ENCODE data around the gene SLIT3.
"Not testable (repeated sequence)": the region's sequence is repeated elsewhere in the genome, so short reads cannot be mapped to it uniquely, and the experiment has no call there.

SLIT3 gene

DNA sequence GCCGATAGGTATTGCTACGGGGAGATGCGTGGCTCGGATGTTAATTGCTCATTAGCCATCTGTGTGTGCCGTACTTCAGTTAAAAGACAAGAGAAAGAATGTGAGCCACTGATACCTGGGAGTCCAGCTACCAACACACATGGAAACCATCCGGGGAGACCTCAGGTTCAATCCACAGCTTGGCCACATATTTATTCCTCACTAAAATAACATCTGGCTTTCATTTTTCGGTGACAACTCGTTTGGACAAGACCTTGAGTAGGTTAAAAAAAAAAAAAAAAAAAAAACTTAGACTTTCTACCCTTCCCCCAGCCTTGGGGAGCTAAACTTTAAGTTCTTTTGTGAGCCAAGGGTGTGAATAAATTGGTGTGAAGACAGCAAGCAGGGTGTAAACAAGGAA, 84.1 kb downstream of the SLIT3 start:
- DNase-seq = no peak

GRCh38 chr5:169213479-169213878, 87.5 kb downstream of the SLIT3 start:
- DNase-seq = no peak

- DNase-seq = not testable (repeated sequence)
Measured at GRCh38 chr5:169211761-169212160, 89.2 kb downstream of the SLIT3 start.

- DNase-seq = no peak
Measured at GRCh38 chr5:169204788-169205400, 96.0 kb downstream of the SLIT3 start.

DNA sequence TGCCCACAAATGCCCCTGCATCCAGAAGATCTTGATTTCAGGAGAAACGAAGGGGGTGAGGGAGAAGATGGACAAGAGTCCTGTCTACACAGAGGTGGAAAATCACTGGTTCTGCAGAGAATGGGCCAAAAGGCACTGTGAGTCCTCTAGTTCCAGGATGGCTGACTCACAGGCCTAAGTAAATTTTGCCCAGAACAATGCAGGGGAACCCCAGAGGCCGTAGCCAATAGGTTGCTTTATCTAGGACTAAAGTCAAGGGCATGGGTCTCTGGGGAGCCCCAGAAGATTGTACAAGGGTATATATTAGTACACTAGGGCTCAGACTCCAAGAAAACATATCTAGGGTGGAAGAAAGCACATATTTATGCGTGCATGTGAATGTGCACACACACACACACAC, 98.0 kb downstream of the SLIT3 start:
- DNase-seq = no peak

- DNase-seq = no peak
Measured at GRCh38 chr5:169201597-169201996, 99.3 kb downstream of the SLIT3 start.

DNA sequence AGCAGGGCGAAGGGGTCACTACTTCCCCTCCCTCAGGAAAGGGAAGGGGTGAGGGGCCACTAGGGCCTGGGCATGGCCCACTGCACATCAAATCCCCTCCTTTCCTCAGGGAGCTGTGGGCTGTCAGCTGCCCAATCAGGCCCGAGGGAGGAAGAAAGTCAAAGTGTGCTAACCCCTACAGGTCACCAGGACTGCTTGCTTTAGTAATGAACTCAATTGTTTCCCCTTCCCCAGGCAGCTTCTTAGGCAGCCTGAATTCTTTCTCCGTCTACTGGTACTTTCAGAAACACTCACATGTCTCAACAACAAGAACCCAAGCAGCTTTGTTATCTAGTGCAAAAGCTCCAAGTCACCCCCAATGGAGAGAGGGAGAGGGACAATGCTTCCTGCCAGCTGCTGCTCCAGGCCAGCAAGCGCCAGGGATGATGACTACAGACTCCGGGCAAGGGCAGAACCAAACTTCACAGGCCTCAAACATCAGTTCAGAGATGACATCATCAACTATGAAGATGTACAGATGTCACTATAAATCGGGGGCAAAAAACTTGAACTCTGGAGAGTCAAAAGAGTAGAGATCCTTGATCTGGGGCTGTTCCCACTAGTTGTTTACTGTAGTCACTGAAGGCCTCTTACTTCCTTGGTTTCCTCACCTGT, 100.7 kb downstream of the SLIT3 start:
- no peak for DNase-seq

- no peak for DNase-seq
Measured at GRCh38 chr5:169197343-169197742, 103.6 kb downstream of the SLIT3 start.

DNA sequence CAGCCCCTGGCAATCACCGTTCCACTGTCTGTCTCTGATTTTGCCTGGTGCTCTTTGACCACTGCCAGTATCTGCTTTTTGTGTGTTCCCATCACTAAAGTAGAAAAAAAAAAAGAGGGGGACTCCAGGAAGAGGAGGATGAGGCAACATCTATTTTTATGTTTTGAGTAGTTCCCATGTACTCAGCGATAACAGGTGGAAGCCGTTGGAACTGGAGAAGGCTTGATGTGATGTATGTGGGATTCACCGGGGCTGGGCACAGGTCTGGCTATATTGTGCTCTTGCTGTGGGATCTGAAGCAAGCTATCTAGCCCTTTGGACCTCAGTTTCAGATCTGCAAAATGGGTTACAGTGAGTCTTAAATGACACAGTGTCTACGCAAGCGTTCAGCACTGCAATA, 104.9 kb downstream of the SLIT3 start:
- no peak for DNase-seq

GRCh38 chr5:169195601-169196000, 105.3 kb downstream of the SLIT3 start:
- no peak for DNase-seq

DNA sequence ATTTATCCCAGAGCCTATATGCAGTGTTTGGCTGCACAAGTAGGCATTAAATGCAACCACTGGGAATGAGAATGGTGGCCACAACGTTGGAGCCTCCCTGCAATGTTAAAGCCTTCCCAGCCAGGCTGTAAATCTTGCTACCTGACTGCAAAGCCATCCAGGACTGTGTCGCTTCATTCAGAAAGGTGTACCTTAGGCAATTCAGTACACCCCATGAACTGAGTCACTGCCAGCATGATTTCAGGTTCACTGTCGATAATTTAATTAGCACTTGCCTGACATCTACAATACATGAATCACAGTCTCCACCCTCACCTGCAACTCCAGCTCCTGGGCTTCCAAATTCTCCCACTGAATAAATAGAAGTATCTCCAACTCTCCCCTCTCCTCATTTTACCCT, 108.4 kb downstream of the SLIT3 start:
- no peak for DNase-seq

GRCh38 chr5:169190849-169191248, 110.1 kb downstream of the SLIT3 start:
- no peak for DNase-seq

- no peak for DNase-seq
Measured at GRCh38 chr5:169185626-169186025, 115.3 kb downstream of the SLIT3 start.

- DNase-seq = no peak
Measured at GRCh38 chr5:169183576-169183975, 117.4 kb downstream of the SLIT3 start.

DNA sequence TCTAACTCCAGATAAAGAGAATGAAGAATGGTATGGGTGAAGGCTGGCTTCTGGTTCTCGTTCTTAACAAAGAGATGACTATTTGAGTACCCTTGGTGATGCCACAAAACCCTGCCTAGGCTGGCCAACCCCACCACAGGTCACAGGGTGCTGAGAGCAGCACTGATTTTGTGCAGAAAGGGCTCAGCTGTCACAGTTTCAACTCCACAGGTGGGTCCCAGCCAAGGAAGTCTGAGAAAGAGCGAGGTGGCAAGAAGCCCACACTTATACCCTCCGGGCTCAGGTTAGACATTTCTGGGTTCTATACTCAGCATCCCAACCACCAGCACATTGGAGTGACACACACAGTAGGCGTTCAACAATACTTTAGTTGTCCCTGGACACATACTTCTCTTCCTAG, 118.1 kb downstream of the SLIT3 start:
- DNase-seq = no peak

- DNase-seq = no peak
Measured at GRCh38 chr5:169181814-169182213, 119.1 kb downstream of the SLIT3 start.

DNA sequence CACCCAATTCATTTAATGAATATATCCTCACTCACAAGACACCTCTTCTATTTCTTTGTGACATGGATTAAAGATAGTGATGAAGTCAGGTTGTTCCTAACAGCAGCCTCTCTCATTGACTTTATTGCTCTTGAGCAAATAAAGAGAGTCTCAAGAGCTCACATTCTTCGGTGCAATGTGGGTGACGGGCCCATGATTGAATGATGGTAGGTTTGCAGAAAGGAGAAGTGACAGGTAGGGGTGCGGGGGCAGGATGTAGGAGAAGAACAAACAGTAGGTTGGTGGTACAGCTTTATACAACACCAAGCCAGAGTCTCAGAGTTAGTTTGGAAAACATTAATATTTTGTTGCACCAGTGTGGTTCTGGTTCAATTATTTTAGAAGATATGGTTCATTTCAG, 122.2 kb downstream of the SLIT3 start:
- no peak for DNase-seq

- DNase-seq = no peak
Measured at GRCh38 chr5:169178274-169178673, 122.7 kb downstream of the SLIT3 start.

DNA sequence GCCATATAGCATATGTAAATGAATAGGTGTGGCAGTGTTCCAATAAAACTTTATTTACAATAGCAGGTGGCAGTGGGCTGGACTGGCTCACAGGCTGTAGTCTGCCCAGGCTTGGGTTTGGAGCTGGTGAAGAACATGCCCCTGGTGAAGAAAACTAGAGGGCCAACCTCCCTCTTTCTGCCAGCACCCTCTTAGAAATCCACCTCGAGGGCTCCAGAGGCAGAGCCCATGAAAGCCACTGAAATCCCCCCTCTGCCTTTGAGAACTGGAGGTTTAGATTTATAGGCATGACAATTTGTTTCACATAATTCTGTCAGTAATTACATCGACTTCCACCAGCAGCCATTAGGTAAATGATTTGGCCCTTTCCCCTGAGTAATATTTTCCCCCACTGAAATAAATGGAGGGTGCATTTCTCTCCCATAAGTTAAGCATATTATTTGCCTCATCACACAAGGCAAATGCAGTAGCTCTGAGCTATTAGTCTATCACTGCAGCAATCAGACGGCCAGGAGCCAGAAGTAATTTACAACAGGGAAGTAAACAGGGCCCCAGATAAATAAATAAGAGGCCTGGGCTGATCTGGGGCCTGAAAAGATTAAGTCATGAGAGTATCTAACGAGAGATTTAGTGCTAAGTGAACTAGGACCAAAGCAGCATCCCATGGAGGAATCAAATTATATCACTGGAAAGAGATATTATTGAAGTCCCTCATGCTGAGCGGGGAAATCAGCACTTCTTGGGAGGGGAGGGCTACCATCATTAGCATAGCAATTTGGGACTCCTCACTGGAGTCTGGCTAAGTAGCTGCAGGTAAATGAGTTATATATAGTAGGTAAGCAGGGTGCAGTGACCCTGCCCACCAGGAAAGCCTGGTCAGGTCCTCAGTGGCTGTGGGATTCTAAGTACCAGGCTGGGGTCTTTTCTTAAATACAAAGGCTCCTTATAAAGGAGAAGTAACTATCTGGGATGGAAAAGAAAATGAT, 123.9 kb downstream of the SLIT3 start:
- no peak for DNase-seq

GRCh38 chr5:169175733-169176132, 125.2 kb downstream of the SLIT3 start:
- no peak for DNase-seq

GRCh38 chr5:169174923-169175322, 126.0 kb downstream of the SLIT3 start:
- no peak for DNase-seq

DNA sequence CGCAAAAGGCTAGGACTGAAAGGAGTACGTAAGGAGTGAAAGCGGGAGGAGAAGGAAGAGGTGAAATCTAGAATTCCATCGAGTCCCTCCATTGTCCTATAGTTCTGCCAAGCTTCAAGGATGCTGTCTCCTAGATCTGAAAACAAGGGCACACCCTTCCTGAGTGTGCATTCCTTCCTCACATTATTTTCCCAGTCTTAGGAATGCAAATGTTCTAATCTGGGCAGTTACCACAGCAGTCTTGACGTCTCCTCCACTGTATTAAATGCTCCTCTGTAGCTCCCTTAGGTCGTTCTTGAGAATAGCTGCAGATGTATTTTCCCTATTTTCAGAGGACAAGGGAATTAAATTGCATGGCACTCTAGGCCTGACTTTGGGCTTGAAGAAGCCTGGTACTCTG, 127.6 kb downstream of the SLIT3 start:
- DNase-seq = no peak

GRCh38 chr5:169171515-169171914, 129.4 kb downstream of the SLIT3 start:
- DNase-seq = no peak

- DNase-seq = no peak
Measured at GRCh38 chr5:169169783-169170182, 131.2 kb downstream of the SLIT3 start.

All from CD4-positive, alpha-beta T cell treated with Interleukin-4 for 4 hours (primary cell).